GM20000 (cell line): ENCODE data around the gene EXO1.
"Not testable (repeated sequence)": the region's sequence is repeated elsewhere in the genome, so short reads cannot be mapped to it uniquely, and the experiment has no call there.

Experiments used
- DNase-seq: peaks from one replicate; pipeline ENCODE4 v3.0.0; 2012; ENCODE audit warnings: low spot score
- TF ChIP-seq, protein P1 (sequence below): IDR thresholded peaks from 2 replicates; pipeline ENCODE4 v1.5.1; 2012; ENCODE audit warnings: mild to moderate bottlenecking, control low read depth; ENCODE audit errors: extremely low read depth, missing control alignments

The EXO1 gene

DNA sequence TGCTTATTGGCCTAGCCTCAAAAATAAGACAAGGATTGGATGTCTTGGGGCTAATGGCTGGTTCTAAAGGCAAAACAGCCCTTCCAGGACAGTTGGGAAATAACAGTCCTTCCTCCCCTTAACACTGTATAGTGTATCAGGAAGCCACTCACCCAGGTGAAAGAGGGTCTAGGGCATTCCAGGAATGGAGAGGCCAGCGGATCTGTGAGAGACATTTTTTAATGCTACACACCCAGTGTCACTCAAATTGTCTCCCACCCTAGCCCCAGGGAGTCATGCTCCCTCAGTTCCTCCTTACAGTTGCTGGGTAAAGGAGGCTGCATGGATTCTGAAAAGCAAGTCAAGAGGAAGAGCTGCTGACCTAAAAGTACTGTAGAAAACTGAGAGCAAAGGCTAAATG, 24.1 kb upstream of the EXO1 start:
- no peak for DNase-seq

DNA sequence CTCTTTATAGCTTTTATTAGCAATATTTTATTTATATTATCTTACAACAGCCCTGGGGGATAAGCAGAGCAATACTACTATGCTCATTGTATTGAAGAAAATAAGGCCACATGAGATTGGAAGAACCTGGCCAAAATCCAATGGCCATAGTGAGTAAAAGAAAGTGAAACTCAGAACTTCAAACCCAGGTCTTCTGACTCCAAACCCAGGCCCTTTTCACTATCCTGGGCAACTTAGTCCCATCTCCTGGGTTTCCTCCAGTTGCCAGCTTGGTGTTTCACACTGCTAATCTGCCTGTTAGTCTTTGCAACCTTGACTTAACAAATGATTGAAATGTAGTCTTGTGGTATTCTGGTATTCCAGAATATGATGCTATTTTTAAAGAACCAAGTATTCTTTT, 22.4 kb upstream of the EXO1 start:
- no peak for DNase-seq
- TF ChIP-seq, protein P1, sequence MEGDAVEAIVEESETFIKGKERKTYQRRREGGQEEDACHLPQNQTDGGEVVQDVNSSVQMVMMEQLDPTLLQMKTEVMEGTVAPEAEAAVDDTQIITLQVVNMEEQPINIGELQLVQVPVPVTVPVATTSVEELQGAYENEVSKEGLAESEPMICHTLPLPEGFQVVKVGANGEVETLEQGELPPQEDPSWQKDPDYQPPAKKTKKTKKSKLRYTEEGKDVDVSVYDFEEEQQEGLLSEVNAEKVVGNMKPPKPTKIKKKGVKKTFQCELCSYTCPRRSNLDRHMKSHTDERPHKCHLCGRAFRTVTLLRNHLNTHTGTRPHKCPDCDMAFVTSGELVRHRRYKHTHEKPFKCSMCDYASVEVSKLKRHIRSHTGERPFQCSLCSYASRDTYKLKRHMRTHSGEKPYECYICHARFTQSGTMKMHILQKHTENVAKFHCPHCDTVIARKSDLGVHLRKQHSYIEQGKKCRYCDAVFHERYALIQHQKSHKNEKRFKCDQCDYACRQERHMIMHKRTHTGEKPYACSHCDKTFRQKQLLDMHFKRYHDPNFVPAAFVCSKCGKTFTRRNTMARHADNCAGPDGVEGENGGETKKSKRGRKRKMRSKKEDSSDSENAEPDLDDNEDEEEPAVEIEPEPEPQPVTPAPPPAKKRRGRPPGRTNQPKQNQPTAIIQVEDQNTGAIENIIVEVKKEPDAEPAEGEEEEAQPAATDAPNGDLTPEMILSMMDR: no peak

More for the DNA sequence above, 24.1 kb upstream of the EXO1 start:
- TF ChIP-seq, protein P1: no peak

DNA sequence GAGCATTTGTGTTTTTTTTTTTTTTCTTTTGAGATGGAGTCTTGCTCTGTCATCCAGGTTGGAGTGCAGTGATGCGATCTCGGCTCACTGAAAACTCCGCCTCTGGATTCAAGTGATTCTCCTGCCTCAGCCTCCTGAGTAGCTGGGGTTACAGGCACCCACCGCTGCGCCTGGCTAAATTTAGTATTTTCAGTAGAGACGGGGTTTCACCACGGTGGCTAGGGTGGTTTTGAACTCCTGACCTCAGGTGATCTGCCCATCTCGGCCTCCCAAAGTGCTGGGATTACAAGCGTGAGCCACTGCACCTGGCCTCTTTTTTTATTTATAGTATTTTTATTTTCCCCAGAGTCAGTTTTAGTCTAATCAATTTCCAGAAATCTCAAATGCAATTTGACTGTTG, 21.4 kb upstream of the EXO1 start:
- not testable (repeated sequence) for DNase-seq

GRCh38 chr1:241827264-241827663, 20.7 kb upstream of the EXO1 start:
- TF ChIP-seq, protein P1: no peak
- no peak for DNase-seq

DNA sequence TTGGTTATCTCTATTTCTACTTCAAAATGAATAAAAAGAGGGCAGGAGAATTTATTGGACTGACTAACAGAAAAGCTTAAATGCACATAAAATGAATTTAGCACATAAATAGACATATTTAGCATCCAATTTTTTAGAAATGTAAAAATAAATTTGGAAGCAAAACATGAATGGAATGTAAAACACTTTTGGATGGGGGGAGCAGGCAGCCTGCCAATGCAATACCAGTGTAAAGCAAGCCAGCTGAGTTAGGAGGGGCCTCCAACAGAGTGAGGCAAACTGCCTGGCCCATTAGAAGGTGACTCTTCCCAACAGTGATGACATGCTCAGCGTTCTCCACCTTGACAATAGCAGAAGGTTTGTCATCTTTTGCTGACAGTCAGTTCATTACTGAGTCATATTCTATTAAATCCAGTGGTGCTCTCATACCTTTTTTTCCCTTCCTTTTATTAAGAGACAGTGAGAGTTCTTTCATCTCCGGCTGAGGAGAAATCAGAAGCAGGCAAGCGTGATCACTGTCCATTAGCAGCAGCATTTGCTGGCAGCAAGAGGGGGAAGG, 19.5 kb upstream of the EXO1 start:
- TF ChIP-seq, protein P1: no peak
- DNase-seq: no peak

DNA sequence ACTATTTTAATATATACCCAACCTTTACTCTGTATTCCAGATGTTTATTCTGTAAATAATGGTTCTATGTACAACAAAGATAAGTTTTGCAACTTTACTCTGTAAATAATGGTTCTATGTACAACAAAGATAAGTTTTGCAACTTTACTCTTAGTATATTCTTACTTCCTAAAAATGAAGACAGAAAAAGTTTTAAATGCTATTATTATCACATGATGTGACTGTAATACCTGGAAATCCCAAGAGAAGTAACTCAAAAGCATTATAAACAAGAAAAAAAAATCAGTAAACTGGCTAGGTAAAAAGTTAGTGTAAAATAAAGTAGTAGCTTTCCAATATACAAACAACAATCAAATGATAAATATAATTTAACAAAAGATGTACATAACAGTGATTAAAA, 18.5 kb upstream of the EXO1 start:
- no peak for DNase-seq
- TF ChIP-seq, protein P1: no peak

DNA sequence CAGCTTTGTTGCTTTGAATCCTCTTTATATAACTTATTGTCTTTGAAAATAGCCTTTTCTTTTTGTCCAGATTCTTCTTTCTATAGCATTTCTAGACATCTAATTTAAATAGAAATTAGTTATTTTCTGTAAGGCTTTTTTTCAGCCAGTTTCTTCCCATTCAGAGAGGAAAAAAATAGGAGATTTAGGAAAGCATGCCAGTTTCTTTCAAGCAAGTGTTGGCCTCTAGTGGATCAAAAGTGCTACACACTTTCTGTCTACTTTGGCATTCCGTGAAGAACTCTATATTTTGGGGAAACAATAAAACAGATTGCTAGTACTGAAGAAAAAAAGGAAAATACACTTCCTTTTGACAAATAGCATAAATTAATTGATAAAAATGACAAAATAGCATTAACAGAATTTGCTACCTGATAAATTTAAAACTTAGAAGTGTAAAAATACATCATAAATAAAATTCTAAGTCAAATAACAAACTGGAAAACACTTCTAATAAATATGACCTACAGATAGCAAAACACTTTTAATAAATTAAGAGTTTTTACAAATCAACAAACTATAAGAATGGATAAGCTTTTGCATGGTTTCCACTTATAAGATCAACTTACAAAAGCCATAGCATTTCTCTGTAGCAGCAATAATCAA, 13.1 kb upstream of the EXO1 start:
- TF ChIP-seq, protein P1: peak; percentile 38
- DNase-seq: no peak

GRCh38 chr1:241836941-241837340, 11.1 kb upstream of the EXO1 start:
- DNase-seq: no peak
- TF ChIP-seq, protein P1: no peak
